K562 (cell line): ENCODE results near the gene AMMECR1L. TPM values are rescaled to one million over a fixed set of nuclear protein-coding genes. Genes with fewer than 3 reads are reported as not detected.

Experiments used
- ATAC-seq: fragments of 200-7000 bp; cut with Tn5 transposase; 3 replicates; pipeline ENCODE4 v1.9.1; 2020; ENCODE audit warnings: moderate library complexity
- BruUV-seq: library from RNA; stranded (reverse); fragments of 400-500 nt; replicated peaks from 2 replicates; lab custom pipeline; 2021; lab: Mats Ljungman, UMichigan
- CTCF ChIA-PET: fragments of 300-600 bp; formaldehyde crosslinking; extraction: SDS; loops from one replicate; lab custom pipeline; 2021; ENCODE audit warnings: low intra/inter-chr PET ratio; lab: Yijun Ruan, JAX
- POLR2A ChIA-PET: fragments of 300-600, 350-650 bp; sonication (Branson Sonifier 250); formaldehyde crosslinking; extraction: SDS; loops from one replicate; lab custom pipeline; 2021; ENCODE audit warnings: antibody characterized with exemption, inconsistent platforms; lab: Yijun Ruan, JAX
- DNase-seq, 4 experiments: peaks; one replicate each; pipeline versions ENCODE4 v3.0.0 to v3.0.0-alpha.2; 2011 to 2018; ENCODE audit warnings: low spot score in 3 of 4, mixed read lengths in 3 of 4; ENCODE audit errors: extremely low read depth in 1 of 4
- FAIRE-seq: peaks from 2 replicates; lab custom pipeline; 2011; peaks lifted over from hg19 to GRCh38; lab: Jason Lieb, UNC
- H2AFZ ChIP-seq: 2 replicates; pipeline ENCODE4 v1.6.0; 2011; ENCODE audit warnings: low read depth, low read length, control low read depth, inconsistent platforms
- H3K27ac ChIP-seq: fragments of 200-600 bp; 3 replicates; pipeline ENCODE4 v1.8.0; 2011; ENCODE audit warnings: low read depth, mild to moderate bottlenecking, control low read depth, inconsistent platforms, low read length, moderate library complexity, mixed read lengths; ENCODE audit errors: extremely low read depth
- H3K27me3 ChIP-seq, 2 experiments: fragments of 300-600 bp in 1 of 2; 2 replicates in 1 of 2; 3 replicates in 1 of 2; pipeline versions ENCODE4 v1.6.0 to v1.8.0; 2011; ENCODE audit warnings: inconsistent platforms in 2 of 2, low read length in 2 of 2, mild to moderate bottlenecking in 1 of 2, mixed read lengths in 1 of 2, moderate library complexity in 1 of 2; ENCODE audit not compliant: control insufficient read depth in 2 of 2, insufficient read depth in 2 of 2
- H3K36me3 ChIP-seq: fragments of 300-600 bp; 3 replicates; pipeline ENCODE4 v1.8.0; 2011; ENCODE audit warnings: mild to moderate bottlenecking, low read length, inconsistent platforms; ENCODE audit not compliant: control insufficient read depth, insufficient read depth
- H3K4me1 ChIP-seq, 2 experiments: fragments of 200-600 bp in 1 of 2; replicated peaks in 1 of 2; 2 replicates in 1 of 2; 3 replicates in 1 of 2; pipeline versions ENCODE4 v1.5.1 to v1.8.0; 2011; ENCODE audit warnings: inconsistent platforms in 2 of 2, low read length in 2 of 2, mild to moderate bottlenecking in 1 of 2, mixed read lengths in 1 of 2, moderate library complexity in 1 of 2; ENCODE audit not compliant: control insufficient read depth in 2 of 2, insufficient read depth in 2 of 2
- H3K4me2 ChIP-seq: 2 replicates; pipeline ENCODE4 v1.6.1; 2011; ENCODE audit warnings: low read length, control low read depth, inconsistent platforms, mixed read lengths; ENCODE audit not compliant: insufficient read depth
- H3K4me3 ChIP-seq: fragments of 200-600 bp; sonication (generic), shearing (Covaris generic); 2 replicates; pipeline ENCODE4 v1.5.1; 2016; ENCODE audit warnings: control low read depth, inconsistent platforms
- H3K79me2 ChIP-seq: fragments of 200-600 bp; 3 replicates; pipeline ENCODE4 v1.8.0; 2011; ENCODE audit warnings: low read length, inconsistent platforms; ENCODE audit not compliant: control insufficient read depth, insufficient read depth
- H3K9ac ChIP-seq, 2 experiments: 2 replicates each; pipeline versions ENCODE4 v1.6.0 to v1.6.1; 2011; ENCODE audit warnings: low read depth in 2 of 2, low read length in 2 of 2, control low read depth in 1 of 2, inconsistent platforms in 1 of 2, mild to moderate bottlenecking in 1 of 2, mixed read lengths in 1 of 2; ENCODE audit not compliant: insufficient read depth in 1 of 2
- H3K9me1 ChIP-seq: one replicate; pipeline ENCODE4 v1.6.0; 2011; ENCODE audit warnings: inconsistent platforms, mild to moderate bottlenecking, low read length, moderate library complexity; ENCODE audit not compliant: control insufficient read depth, insufficient read depth
- H3K9me3 ChIP-seq: replicated peaks from 2 replicates; pipeline ENCODE4 v1.5.1; 2011; ENCODE audit warnings: low read depth, low read length, inconsistent platforms; ENCODE audit not compliant: control insufficient read depth, insufficient read depth
- H4K20me1 ChIP-seq: replicated peaks from 2 replicates; pipeline ENCODE4 v1.6.1; 2011; ENCODE audit warnings: low read length, inconsistent platforms, mixed read lengths; ENCODE audit not compliant: control insufficient read depth, insufficient read depth
- C11orf30 ChIP-seq: fragments of 450-650 bp; IDR thresholded peaks from 2 replicates; pipeline ENCODE4 v1.6.1; 2016; ENCODE audit warnings: low read depth, mild to moderate bottlenecking
- CREBBP ChIP-seq: IDR thresholded peaks from one replicate; pipeline ENCODE4 v1.6.1; 2012; ENCODE audit warnings: low read depth, mild to moderate bottlenecking, control low read depth, inconsistent platforms, low read length
- GTF3C2 ChIP-seq: IDR thresholded peaks from 3 replicates; pipeline ENCODE4 v1.6.1; 2011; ENCODE audit warnings: borderline replicate concordance, mild to moderate bottlenecking, moderate library complexity; ENCODE audit not compliant: insufficient read length; ENCODE audit errors: extremely low read depth
- HIVEP1 ChIP-seq: fragments of 250-450 bp; sonication (Bioruptor Pico); IDR thresholded peaks from 2 replicates; pipeline ENCODE4 v1.4.0; 2020; ENCODE audit warnings: mild to moderate bottlenecking
- MAFG ChIP-seq: fragments of 450-650 bp; conservative IDR thresholded peaks from 2 replicates; pipeline ENCODE4 v1.6.1; 2016; ENCODE audit warnings: missing genetic modification characterization, missing compliant biosample characterization
- MAFK ChIP-seq: IDR thresholded peaks from 2 replicates; pipeline ENCODE4 v1.6.1; 2011; ENCODE audit warnings: low read length, improper control_type of control experiment
- MEF2D ChIP-seq: conservative IDR thresholded peaks from 2 replicates; pipeline ENCODE4 v1.6.1; 2016; ENCODE audit warnings: low read depth, missing genetic modification characterization, missing compliant biosample characterization
- TGIF2 ChIP-seq: sonication (generic); formaldehyde crosslinking; IDR thresholded peaks from 2 replicates; pipeline ENCODE4 v1.8.1; 2022; ENCODE audit warnings: mild to moderate bottlenecking, missing genetic modification reagents, moderate library complexity
- ZNF121 ChIP-seq: sonication (generic); formaldehyde crosslinking; conservative IDR thresholded peaks from 2 replicates; pipeline ENCODE4 v1.8.0; 2022; ENCODE audit warnings: missing genetic modification reagents
- ZNF316 ChIP-seq: fragments of 450-650 bp; IDR thresholded peaks from 2 replicates; pipeline ENCODE4 v1.6.1; 2016
- ZNF586 ChIP-seq: fragments of 450-650 bp; formaldehyde crosslinking; conservative IDR thresholded peaks from 2 replicates; pipeline ENCODE4 v1.4.0; 2020; ENCODE audit warnings: mild to moderate bottlenecking, moderate library complexity
- ZNF639 ChIP-seq, 2 experiments: fragments of 200-800 bp in 1 of 2; sonication (Bioruptor generic) in 1 of 2; sonication (generic) in 1 of 2; formaldehyde crosslinking in 1 of 2; IDR thresholded peaks in 1 of 2; conservative IDR thresholded peaks in 1 of 2; 2 replicates each; pipeline versions ENCODE4 v1.5.0 to v1.6.1; 2016 to 2020; ENCODE audit warnings: missing compliant biosample characterization in 1 of 2, missing genetic modification characterization in 1 of 2, missing genetic modification reagents in 1 of 2
- in situ Hi-C: fragments of 300-500 bp; cut with MboI; formaldehyde crosslinking; loops from 4 replicates; pipeline ENCODE4 v1.15.0; 2018; ENCODE audit warnings: inconsistent platforms, mixed read lengths
- intact Hi-C: fragments of 100-400 bp; cut with micrococcal nuclease; formaldehyde crosslinking; loops from 2 replicates; pipeline ENCODE4 v1.14.2; 2022
- polyA plus RNA-seq, 8 experiments: library from polyadenylated mRNA; depleted of rRNA in 4 of 8; stranded (reverse) in 5 of 8; unstranded in 3 of 8; fragments of >200 nt; fragmentation: Nextera tagmentation in 2 of 8; fragmentation: Illumina TruSeq in 1 of 8; extraction: Ambion mirVana in 2 of 8; extraction: Trizol in 1 of 8; gene quantifications; 2 replicates each; pipeline versions ENCODE4 v1.2.1 to v1.2.3, GENCODE V29; 2011 to 2014; ENCODE audit warnings: inconsistent platforms in 1 of 8, missing spikeins in 1 of 8
- total RNA-seq, 7 experiments: library from RNA; depleted of rRNA in 6 of 7; stranded (reverse); fragments of >200 nt in 6 of 7; fragmentation: Illumina TruSeq in 2 of 7; extraction: Trizol in 2 of 7; gene quantifications; 2 replicates each; pipeline versions ENCODE4 v1.2.1 to v1.2.3, GENCODE V29; 2011 to 2021; ENCODE audit warnings: low replicate concordance in 1 of 7

The AMMECR1L gene
- total and polyA plus RNA-seq, 9 of the 15 experiments (the other 6 are each of a cell fraction or from before 2014, with no cell fraction given) = 3.7 to 15.3 (median 9.1) TPM

- DNase-seq (no peak), ATAC-seq (no peak), FAIRE-seq (no peak)
- H3K36me3 ChIP-seq = peaks cover 61% of the 10 kb centered on the region
- no peaks in the 10 kb centered on the region for H3K9me3 ChIP-seq
- POLR2A ChIA-PET = interaction anchor here (0.6 to 1.7 kb wide), 3 partner anchors 9 to 174 kb away, joined by 3 to 4 read pairs (median 3); no protein-coding TSS in a partner anchor
- H3K27ac ChIP-seq = no peak overlapping the region
- BruUV-seq = TSS peak; percentile 22
- H3K4me1 ChIP-seq = no peaks in the 10 kb centered on the region; a peak in 1 of 5 replicates
- intact Hi-C loops (loop anchor here (10.0 kb wide), 1 partner anchor 92 kb away; no protein-coding TSS in a partner anchor), in situ Hi-C loops (no loop called here)
- no peaks in the 10 kb centered on the region for H3K27me3 ChIP-seq
- TF ChIP-seq MAFG (tag) = peak; percentile 38; the same call in 1 of the 2 replicates
- TF ChIP-seq C11orf30 = peak; percentile 28; the same call in 1 of the 2 replicates
- 0 out of 2 replicates have a peak, but pooled peaks have one; percentile 30 for TF ChIP-seq ZNF316
- no peak for TF ChIP-seq HIVEP1 (CRISPR knock-in tag)
- H3K4me2 ChIP-seq = no peak overlapping the region
- no peak overlapping the region for H3K9ac ChIP-seq
- H3K9me1 ChIP-seq = no peaks in the 10 kb centered on the region
- CTCF ChIA-PET = no interaction called here
- H2AFZ ChIP-seq = no peak overlapping the region
- peaks cover 31% of the 10 kb centered on the region for H3K79me2 ChIP-seq
- H4K20me1 ChIP-seq = no peaks in the 10 kb centered on the region; the same call in 1 of the 2 replicates
- H3K4me3 ChIP-seq = no peak overlapping the region
Measured at GRCh38 chr2:127872354-127872753, 13.4 kb downstream of the AMMECR1L start.

GRCh38 chr2:127865926-127866325 is 19.8 kb downstream of the AMMECR1L start:
- Histone ChIP-seq H2AFZ (no peak overlapping the region), H3K4me3 (no peak overlapping the region), H3K79me2 (0 out of 3 replicates have a peak, but pooled peaks cover 2% of the 10 kb centered on the region), H3K27ac (peak overlapping the region; percentile 42; the same call in 2 of the 3 replicates), H3K9ac (no peak overlapping the region), H3K4me2 (no peak overlapping the region), H3K9me1 (no peaks in the 10 kb centered on the region), H3K9me3 (no peaks in the 10 kb centered on the region), H3K27me3 (no peaks in the 10 kb centered on the region), H3K4me1 (peaks cover 0 to 10% of the 10 kb centered on the region in 2 experiments; a peak in 3 of 5 replicates), H4K20me1 (no peaks in the 10 kb centered on the region), H3K36me3 (peaks cover 73% of the 10 kb centered on the region)
- FAIRE-seq = no peak
- ChIA-PET CTCF (no interaction called here), POLR2A (interaction anchor here (2.1 kb wide), 2 partner anchors 9 to 17 kb away, joined by 4 to 6 read pairs; no protein-coding TSS in a partner anchor)
- intact Hi-C loops (no loop called here), in situ Hi-C loops (no loop called here)
- no TSS peak for BruUV-seq
- no peak for ATAC-seq
- DNase-seq = no peak
- TF ChIP-seq C11orf30 (peak; percentile 81), ZNF121 (CRISPR knock-in tag) (no peak), MAFK (peak; percentile 47; the same call in 1 of the 2 replicates), ZNF639 (CRISPR knock-in tag; conservative IDR thresholded peaks at IDR 0.05 in 1 of 2, IDR thresholded peaks at IDR 0.05 in 1 of 2) (no peak), MAFG (tag) (peak; percentile 56), TGIF2 (CRISPR knock-in tag) (no peak), CREBBP (no peak), GTF3C2 (no peak), MEF2D (no peak), ZNF586 (no peak)
